ENCODE measurements around the gene KCTD1. TPM values are rescaled to one million over a fixed set of nuclear protein-coding genes. Genes with fewer than 3 reads are reported as not detected.

KCTD1 gene
- total RNA-seq, 2 donors from 2014 or later, result 12.2 to 36.3 TPM

DNA sequence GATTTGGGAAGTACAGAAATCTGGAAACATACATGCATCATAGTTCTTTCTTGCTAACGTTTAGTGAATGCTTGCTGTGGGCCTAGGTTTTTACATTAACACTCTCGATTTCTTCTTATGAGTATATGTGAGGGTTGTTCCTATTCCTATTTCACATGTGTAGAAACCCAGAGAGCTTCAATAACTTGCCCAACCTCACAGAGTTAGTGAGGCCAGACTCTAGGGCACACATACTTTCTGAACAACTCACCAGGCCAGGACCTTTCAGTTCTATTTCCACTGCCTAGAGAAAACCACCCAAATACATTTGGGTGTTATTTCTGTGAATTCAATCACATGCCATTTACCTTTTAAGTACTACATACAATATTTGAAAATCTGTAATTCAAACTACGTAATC, 8.2 kb upstream of the KCTD1 start:
- TF ChIP-seq POLR2A (IDR thresholded peaks at IDR 0.05) (no peak), CTCF (IDR thresholded peaks at IDR 0.05) (no peak)
- no peaks in the 10 kb centered on the region for H3K27me3 ChIP-seq
- H3K4me3 ChIP-seq, result no peak overlapping the region
- H3K27ac ChIP-seq, result no peak overlapping the region
- no peaks in the 10 kb centered on the region for H3K9me3 ChIP-seq
- intact Hi-C loops (cut with DNase I), result no loop called here
- WGBS, 2 donors, result 66 to 68% methylated on average over 3 of the region's 3 CpGs
- DNase-seq (no peak), ATAC-seq (no peak)
- no peaks in the 10 kb centered on the region for H3K36me3 ChIP-seq (replicated peaks in 1 of 2; ENCODE audit: insufficient read depth in 1 of 2, low read depth in 2 of 2)
- H3K4me1 ChIP-seq, result no peaks in the 10 kb centered on the region

GRCh38 chr18:26555804-26556553, 7.6 kb upstream of the KCTD1 start:
- intact Hi-C loops (cut with DNase I), result no loop called here
- 51 to 54% methylated on average over 4 of the region's 4 CpGs for WGBS, 2 donors
- H3K27ac ChIP-seq, result no peak overlapping the region

GRCh38 chr18:26553943-26554342, 5.6 kb upstream of the KCTD1 start:
- Histone ChIP-seq H3K27ac (no peak overlapping the region), H3K4me1 (peaks cover 16% of the 10 kb centered on the region), H3K9me3 (no peaks in the 10 kb centered on the region), H3K36me3 (replicated peaks in 1 of 2; ENCODE audit: insufficient read depth in 1 of 2, low read depth in 2 of 2) (no peaks in the 10 kb centered on the region), H3K4me3 (no peak overlapping the region), H3K27me3 (no peaks in the 10 kb centered on the region)
- ATAC-seq (no peak), DNase-seq (no peak)
- TF ChIP-seq POLR2A (IDR thresholded peaks at IDR 0.05) (no peak), CTCF (IDR thresholded peaks at IDR 0.05) (no peak)
- intact Hi-C loops (cut with DNase I), result no loop called here
- 79 to 87% methylated on average over 1 of the region's 1 CpG for WGBS, 2 donors

More at GRCh38 chr18:26555804-26556553, 7.6 kb upstream of the KCTD1 start:
- Histone ChIP-seq H3K4me3 (no peak overlapping the region), H3K36me3 (replicated peaks in 1 of 2; ENCODE audit: insufficient read depth in 1 of 2, low read depth in 2 of 2) (no peaks in the 10 kb centered on the region), H3K27me3 (no peaks in the 10 kb centered on the region), H3K4me1 (no peaks in the 10 kb centered on the region), H3K9me3 (no peaks in the 10 kb centered on the region)
- DNase-seq (no peak), ATAC-seq (no peak)
- TF ChIP-seq POLR2A (IDR thresholded peaks at IDR 0.05) (no peak), CTCF (IDR thresholded peaks at IDR 0.05) (no peak)

- no peaks in the 10 kb centered on the region for H3K9me3 ChIP-seq
- intact Hi-C loops (cut with DNase I), result no loop called here
- no peaks in the 10 kb centered on the region for H3K36me3 ChIP-seq (replicated peaks in 1 of 2; ENCODE audit: insufficient read depth in 1 of 2, low read depth in 2 of 2)
- H3K4me1 ChIP-seq, result peaks cover 25% of the 10 kb centered on the region
- 74 to 82% methylated on average over 4 of the region's 4 CpGs for WGBS, 2 donors
- no peak overlapping the region for H3K4me3 ChIP-seq
- no peak overlapping the region for H3K27ac ChIP-seq
- ATAC-seq, result no peak
- no peaks in the 10 kb centered on the region for H3K27me3 ChIP-seq
- TF ChIP-seq CTCF (IDR thresholded peaks at IDR 0.05) (no peak), POLR2A (IDR thresholded peaks at IDR 0.05) (no peak)
- DNase-seq, result no peak
Observed at GRCh38 chr18:26551695-26552081, 3.3 kb upstream of the KCTD1 start.

Measured in body of pancreas (tissue), 4 donors.